GM18499 (cell line): Measurements from ENCODE around the gene CCDC88C.
A peak's percentile ranks its signal among the peaks of the same experiment; 100 is the strongest.

Experiments used
- ATAC-seq: cut with Tn5 transposase; IDR thresholded peaks from one replicate; pipeline ENCODE4 v1.9.1; 2021; ENCODE audit warnings: moderate number of reproducible peaks; ENCODE audit not compliant: insufficient read depth, unreplicated experiment

Gene CCDC88C

GRCh38 chr14:91316761-91317160 lies 100.9 kb downstream of the CCDC88C start:
- no peak for ATAC-seq

- peak; percentile 67 for ATAC-seq
Observed at GRCh38 chr14:91315844-91316267, 101.8 kb downstream of the CCDC88C start.

GRCh38 chr14:91313852-91314251 lies 103.8 kb downstream of the CCDC88C start:
- no peak for ATAC-seq

- ATAC-seq = no peak
Observed at GRCh38 chr14:91313154-91313850, 104.3 kb downstream of the CCDC88C start.

- no peak for ATAC-seq
Observed at GRCh38 chr14:91311284-91311662, 106.3 kb downstream of the CCDC88C start.

- no peak for ATAC-seq
Observed at GRCh38 chr14:91310606-91311283, 106.9 kb downstream of the CCDC88C start.

- ATAC-seq = no peak
Observed at GRCh38 chr14:91309756-91310280, 107.8 kb downstream of the CCDC88C start.

GRCh38 chr14:91308337-91308736 lies 109.3 kb downstream of the CCDC88C start:
- no peak for ATAC-seq

GRCh38 chr14:91307652-91308051 lies 110.0 kb downstream of the CCDC88C start:
- no peak for ATAC-seq

GRCh38 chr14:91307046-91307445 lies 110.6 kb downstream of the CCDC88C start:
- ATAC-seq = no peak

GRCh38 chr14:91306547-91306946 lies 111.1 kb downstream of the CCDC88C start:
- ATAC-seq = no peak

GRCh38 chr14:91305650-91306431 lies 111.8 kb downstream of the CCDC88C start:
- no peak for ATAC-seq

- no peak for ATAC-seq
Observed at GRCh38 chr14:91303924-91304229, 113.7 kb downstream of the CCDC88C start.

- ATAC-seq = no peak
Observed at GRCh38 chr14:91303091-91303923, 114.3 kb downstream of the CCDC88C start.

GRCh38 chr14:91302391-91302790 lies 115.2 kb downstream of the CCDC88C start:
- no peak for ATAC-seq

- ATAC-seq = no peak
Observed at GRCh38 chr14:91300957-91301356, 116.7 kb downstream of the CCDC88C start.

- no peak for ATAC-seq
Observed at GRCh38 chr14:91300283-91300895, 117.2 kb downstream of the CCDC88C start.

- ATAC-seq = no peak
Observed at GRCh38 chr14:91299121-91300115, 118.2 kb downstream of the CCDC88C start.

GRCh38 chr14:91298576-91298975 lies 119.0 kb downstream of the CCDC88C start:
- ATAC-seq = no peak
